Measurements from ENCODE around the gene BAZ2B. TPM values are rescaled to one million over a fixed set of nuclear protein-coding genes. Genes with fewer than 3 reads are reported as not detected.

Gene BAZ2B
- total RNA-seq, 1 experiment from 2014 or later, result 33.0 TPM

DNA sequence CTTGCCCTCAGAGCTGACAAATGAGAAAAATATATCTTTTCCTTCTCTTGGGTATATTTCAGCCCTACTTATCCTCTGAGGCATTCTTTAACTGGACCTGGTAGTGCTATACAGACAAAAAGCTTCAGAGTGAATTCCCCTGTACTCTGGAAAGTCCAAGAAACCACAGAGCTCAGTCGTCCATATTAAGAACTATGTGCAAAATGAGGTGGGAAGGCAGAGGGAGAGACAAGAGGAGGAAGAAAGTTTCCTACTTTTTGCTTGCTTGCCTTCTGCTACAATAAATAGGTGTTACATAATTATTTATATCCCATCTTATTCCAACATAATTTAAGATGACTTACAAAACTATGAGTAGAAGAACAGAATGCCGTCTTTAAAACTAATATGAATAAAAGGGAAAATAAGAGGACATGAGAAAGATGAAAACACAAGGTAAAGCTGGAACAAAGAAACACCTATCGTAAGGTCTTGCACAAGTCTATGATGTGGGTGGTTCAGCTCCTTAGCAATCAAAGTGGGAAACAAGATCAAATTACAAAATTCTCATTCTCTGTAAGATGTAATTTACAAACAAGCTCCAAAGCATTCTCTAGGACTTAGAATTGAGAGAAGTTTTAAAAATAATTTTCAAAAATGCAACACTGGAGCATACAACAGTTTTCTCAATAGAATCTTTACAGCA, 97.9 kb downstream of the BAZ2B start:
- ATAC-seq (no peak), DNase-seq (ENCODE audit: low spot score) (no peak)
- no peak overlapping the region for H3K4me3 Mint-ChIP-seq
- no peak for TF ChIP-seq HMGA2 (CRISPR knock-in tag; IDR thresholded peaks at IDR 0.05)
- TF ChIP-seq ELF4 (CRISPR knock-in tag; IDR thresholded peaks at IDR 0.05; ENCODE audit: low read depth), result no peak
- no peak for TF ChIP-seq SOX15 (CRISPR knock-in tag; IDR thresholded peaks at IDR 0.05)
- TF ChIP-seq, protein P1, sequence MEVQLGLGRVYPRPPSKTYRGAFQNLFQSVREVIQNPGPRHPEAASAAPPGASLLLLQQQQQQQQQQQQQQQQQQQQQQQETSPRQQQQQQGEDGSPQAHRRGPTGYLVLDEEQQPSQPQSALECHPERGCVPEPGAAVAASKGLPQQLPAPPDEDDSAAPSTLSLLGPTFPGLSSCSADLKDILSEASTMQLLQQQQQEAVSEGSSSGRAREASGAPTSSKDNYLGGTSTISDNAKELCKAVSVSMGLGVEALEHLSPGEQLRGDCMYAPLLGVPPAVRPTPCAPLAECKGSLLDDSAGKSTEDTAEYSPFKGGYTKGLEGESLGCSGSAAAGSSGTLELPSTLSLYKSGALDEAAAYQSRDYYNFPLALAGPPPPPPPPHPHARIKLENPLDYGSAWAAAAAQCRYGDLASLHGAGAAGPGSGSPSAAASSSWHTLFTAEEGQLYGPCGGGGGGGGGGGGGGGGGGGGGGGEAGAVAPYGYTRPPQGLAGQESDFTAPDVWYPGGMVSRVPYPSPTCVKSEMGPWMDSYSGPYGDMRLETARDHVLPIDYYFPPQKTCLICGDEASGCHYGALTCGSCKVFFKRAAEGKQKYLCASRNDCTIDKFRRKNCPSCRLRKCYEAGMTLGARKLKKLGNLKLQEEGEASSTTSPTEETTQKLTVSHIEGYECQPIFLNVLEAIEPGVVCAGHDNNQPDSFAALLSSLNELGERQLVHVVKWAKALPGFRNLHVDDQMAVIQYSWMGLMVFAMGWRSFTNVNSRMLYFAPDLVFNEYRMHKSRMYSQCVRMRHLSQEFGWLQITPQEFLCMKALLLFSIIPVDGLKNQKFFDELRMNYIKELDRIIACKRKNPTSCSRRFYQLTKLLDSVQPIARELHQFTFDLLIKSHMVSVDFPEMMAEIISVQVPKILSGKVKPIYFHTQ (CRISPR knock-in tag; IDR thresholded peaks at IDR 0.05), result no peak
- TF ChIP-seq NR3C1 (CRISPR knock-in tag; conservative IDR thresholded peaks at IDR 0.05; ENCODE audit: low read depth), result no peak
- TF ChIP-seq, protein P2, sequence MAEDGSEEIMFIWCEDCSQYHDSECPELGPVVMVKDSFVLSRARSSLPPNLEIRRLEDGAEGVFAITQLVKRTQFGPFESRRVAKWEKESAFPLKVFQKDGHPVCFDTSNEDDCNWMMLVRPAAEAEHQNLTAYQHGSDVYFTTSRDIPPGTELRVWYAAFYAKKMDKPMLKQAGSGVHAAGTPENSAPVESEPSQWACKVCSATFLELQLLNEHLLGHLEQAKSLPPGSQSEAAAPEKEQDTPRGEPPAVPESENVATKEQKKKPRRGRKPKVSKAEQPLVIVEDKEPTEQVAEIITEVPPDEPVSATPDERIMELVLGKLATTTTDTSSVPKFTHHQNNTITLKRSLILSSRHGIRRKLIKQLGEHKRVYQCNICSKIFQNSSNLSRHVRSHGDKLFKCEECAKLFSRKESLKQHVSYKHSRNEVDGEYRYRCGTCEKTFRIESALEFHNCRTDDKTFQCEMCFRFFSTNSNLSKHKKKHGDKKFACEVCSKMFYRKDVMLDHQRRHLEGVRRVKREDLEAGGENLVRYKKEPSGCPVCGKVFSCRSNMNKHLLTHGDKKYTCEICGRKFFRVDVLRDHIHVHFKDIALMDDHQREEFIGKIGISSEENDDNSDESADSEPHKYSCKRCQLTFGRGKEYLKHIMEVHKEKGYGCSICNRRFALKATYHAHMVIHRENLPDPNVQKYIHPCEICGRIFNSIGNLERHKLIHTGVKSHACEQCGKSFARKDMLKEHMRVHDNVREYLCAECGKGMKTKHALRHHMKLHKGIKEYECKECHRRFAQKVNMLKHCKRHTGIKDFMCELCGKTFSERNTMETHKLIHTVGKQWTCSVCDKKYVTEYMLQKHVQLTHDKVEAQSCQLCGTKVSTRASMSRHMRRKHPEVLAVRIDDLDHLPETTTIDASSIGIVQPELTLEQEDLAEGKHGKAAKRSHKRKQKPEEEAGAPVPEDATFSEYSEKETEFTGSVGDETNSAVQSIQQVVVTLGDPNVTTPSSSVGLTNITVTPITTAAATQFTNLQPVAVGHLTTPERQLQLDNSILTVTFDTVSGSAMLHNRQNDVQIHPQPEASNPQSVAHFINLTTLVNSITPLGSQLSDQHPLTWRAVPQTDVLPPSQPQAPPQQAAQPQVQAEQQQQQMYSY (CRISPR knock-in tag; IDR thresholded peaks at IDR 0.05), result no peak
- no peak for TF ChIP-seq RORB (CRISPR knock-in tag; IDR thresholded peaks at IDR 0.05)
- TF ChIP-seq FOXP1 (CRISPR knock-in tag; IDR thresholded peaks at IDR 0.05; ENCODE audit: borderline replicate concordance), result no peak
- TF ChIP-seq, protein P3, sequence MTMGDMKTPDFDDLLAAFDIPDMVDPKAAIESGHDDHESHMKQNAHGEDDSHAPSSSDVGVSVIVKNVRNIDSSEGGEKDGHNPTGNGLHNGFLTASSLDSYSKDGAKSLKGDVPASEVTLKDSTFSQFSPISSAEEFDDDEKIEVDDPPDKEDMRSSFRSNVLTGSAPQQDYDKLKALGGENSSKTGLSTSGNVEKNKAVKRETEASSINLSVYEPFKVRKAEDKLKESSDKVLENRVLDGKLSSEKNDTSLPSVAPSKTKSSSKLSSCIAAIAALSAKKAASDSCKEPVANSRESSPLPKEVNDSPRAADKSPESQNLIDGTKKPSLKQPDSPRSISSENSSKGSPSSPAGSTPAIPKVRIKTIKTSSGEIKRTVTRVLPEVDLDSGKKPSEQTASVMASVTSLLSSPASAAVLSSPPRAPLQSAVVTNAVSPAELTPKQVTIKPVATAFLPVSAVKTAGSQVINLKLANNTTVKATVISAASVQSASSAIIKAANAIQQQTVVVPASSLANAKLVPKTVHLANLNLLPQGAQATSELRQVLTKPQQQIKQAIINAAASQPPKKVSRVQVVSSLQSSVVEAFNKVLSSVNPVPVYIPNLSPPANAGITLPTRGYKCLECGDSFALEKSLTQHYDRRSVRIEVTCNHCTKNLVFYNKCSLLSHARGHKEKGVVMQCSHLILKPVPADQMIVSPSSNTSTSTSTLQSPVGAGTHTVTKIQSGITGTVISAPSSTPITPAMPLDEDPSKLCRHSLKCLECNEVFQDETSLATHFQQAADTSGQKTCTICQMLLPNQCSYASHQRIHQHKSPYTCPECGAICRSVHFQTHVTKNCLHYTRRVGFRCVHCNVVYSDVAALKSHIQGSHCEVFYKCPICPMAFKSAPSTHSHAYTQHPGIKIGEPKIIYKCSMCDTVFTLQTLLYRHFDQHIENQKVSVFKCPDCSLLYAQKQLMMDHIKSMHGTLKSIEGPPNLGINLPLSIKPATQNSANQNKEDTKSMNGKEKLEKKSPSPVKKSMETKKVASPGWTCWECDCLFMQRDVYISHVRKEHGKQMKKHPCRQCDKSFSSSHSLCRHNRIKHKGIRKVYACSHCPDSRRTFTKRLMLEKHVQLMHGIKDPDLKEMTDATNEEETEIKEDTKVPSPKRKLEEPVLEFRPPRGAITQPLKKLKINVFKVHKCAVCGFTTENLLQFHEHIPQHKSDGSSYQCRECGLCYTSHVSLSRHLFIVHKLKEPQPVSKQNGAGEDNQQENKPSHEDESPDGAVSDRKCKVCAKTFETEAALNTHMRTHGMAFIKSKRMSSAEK (CRISPR knock-in tag; IDR thresholded peaks at IDR 0.05; ENCODE audit: borderline replicate concordance), result no peak
- TF ChIP-seq, protein P4, sequence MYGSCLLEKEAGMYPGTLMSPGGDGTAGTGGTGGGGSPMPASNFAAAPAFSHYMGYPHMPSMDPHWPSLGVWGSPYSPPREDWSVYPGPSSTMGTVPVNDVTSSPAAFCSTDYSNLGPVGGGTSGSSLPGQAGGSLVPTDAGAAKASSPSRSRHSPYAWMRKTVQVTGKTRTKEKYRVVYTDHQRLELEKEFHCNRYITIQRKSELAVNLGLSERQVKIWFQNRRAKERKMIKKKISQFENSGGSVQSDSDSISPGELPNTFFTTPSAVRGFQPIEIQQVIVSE (CRISPR knock-in tag; IDR thresholded peaks at IDR 0.05; ENCODE audit: borderline replicate concordance), result no peak
- TF ChIP-seq JAZF1 (CRISPR knock-in tag; IDR thresholded peaks at IDR 0.05), result no peak
- H3K9me3 Mint-ChIP-seq, result no peaks in the 10 kb centered on the region
- POLR2A ChIA-PET, result interaction anchor here (1.1 kb wide), 1 partner anchor 97 kb away, joined by 3 read pairs; no protein-coding TSS in a partner anchor
- H3K4me1 Mint-ChIP-seq, result peaks cover 39% of the 10 kb centered on the region
- H3K27ac Mint-ChIP-seq, result peak overlapping the region; percentile 55
- CTCF ChIA-PET, result interaction anchor here (0.6 kb wide), 1 partner anchor 156 kb away, joined by 4 read pairs; no protein-coding TSS in a partner anchor
- H3K27me3 Mint-ChIP-seq (ENCODE audit: low read depth), result no peaks in the 10 kb centered on the region
- no peaks in the 10 kb centered on the region for H3K36me3 Mint-ChIP-seq

DNA sequence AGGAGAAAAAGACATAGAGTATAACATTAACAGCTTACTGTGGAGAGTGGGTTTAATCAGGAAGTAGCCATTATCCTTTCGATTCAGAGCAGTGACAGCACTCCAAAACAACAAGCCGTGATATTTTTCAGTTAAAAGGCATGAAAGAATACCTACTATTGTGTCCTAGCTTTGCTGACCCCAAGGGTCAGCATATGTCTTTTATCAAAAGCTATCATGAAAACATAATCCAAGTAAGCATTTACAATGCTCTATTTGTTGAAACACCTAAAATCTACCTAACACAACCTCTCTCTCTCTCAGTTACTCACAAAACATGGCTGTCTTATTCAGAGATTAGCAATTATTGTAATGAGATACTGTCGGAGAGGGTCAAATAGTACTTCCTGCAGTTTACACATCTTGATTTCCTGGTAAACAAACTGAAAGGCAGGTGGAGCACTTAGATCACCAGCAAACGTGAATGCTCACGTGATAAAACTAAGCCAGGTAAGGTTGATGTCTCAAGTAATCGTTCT, 100.0 kb downstream of the BAZ2B start:
- H3K9me3 Mint-ChIP-seq, result no peaks in the 10 kb centered on the region
- peak; percentile 86 for ATAC-seq
- no peaks in the 10 kb centered on the region for H3K36me3 Mint-ChIP-seq
- no peak for DNase-seq (ENCODE audit: low spot score)
- CTCF ChIA-PET, result interaction anchor here (0.9 to 1.2 kb wide), 2 partner anchors 11 to 196 kb away, joined by 3 to 5 read pairs; partner anchors contain the start of gene MARCHF7
- no peaks in the 10 kb centered on the region for H3K27me3 Mint-ChIP-seq (ENCODE audit: low read depth)
- peak overlapping the region; percentile 92 for H3K27ac Mint-ChIP-seq
- peak overlapping the region; percentile 57 for H3K4me3 Mint-ChIP-seq
- POLR2A ChIA-PET, result no interaction called here
- peaks cover 38% of the 10 kb centered on the region for H3K4me1 Mint-ChIP-seq
- TF ChIP-seq GABPB1 (CRISPR knock-in tag; IDR thresholded peaks at IDR 0.05) (no peak), NR3C1 (CRISPR knock-in tag; conservative IDR thresholded peaks at IDR 0.05; ENCODE audit: low read depth) (no peak), ZNF317 (CRISPR knock-in tag; IDR thresholded peaks at IDR 0.05; ENCODE audit: borderline replicate concordance, low read depth) (no peak), ZNF423 (CRISPR knock-in tag; IDR thresholded peaks at IDR 0.05) (no peak), JUN (CRISPR knock-in tag; IDR thresholded peaks at IDR 0.05) (no peak)
- TF ChIP-seq, protein P5, sequence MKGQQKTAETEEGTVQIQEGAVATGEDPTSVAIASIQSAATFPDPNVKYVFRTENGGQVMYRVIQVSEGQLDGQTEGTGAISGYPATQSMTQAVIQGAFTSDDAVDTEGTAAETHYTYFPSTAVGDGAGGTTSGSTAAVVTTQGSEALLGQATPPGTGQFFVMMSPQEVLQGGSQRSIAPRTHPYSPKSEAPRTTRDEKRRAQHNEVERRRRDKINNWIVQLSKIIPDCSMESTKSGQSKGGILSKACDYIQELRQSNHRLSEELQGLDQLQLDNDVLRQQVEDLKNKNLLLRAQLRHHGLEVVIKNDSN (CRISPR knock-in tag; IDR thresholded peaks at IDR 0.05), result peak; percentile 72
- TF ChIP-seq, protein P1 (CRISPR knock-in tag; IDR thresholded peaks at IDR 0.05), result no peak
- TF ChIP-seq, protein P6, sequence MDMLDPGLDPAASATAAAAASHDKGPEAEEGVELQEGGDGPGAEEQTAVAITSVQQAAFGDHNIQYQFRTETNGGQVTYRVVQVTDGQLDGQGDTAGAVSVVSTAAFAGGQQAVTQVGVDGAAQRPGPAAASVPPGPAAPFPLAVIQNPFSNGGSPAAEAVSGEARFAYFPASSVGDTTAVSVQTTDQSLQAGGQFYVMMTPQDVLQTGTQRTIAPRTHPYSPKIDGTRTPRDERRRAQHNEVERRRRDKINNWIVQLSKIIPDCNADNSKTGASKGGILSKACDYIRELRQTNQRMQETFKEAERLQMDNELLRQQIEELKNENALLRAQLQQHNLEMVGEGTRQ (CRISPR knock-in tag; IDR thresholded peaks at IDR 0.05), result peak; percentile 79

Measured in WTC11 (cell line).